GM18520 (cell line): ENCODE results near the gene FASTK.
"Not testable (repeated sequence)": the region's sequence is repeated elsewhere in the genome, so short reads cannot be mapped to it uniquely, and the experiment has no call there.

Experiments
- ATAC-seq: cut with Tn5 transposase; IDR thresholded peaks from one replicate; pipeline ENCODE4 v1.9.1; 2021; ENCODE audit not compliant: unreplicated experiment

Gene FASTK

GRCh38 chr7:151031011-151031410 is 49.6 kb downstream of the FASTK start:
- no peak for ATAC-seq

- no peak for ATAC-seq
Observed at GRCh38 chr7:151028948-151029501, 51.6 kb downstream of the FASTK start.

- peak; percentile 95 for ATAC-seq
Observed at GRCh38 chr7:151028131-151028947, 52.3 kb downstream of the FASTK start, which contains the start of gene ABCB8. TSS of gene ABCB8 (plus strand) at chr7:151028450. CDS start at chr7:151028516, 66 bp downstream.

GRCh38 chr7:151027728-151028130 is 52.9 kb downstream of the FASTK start:
- ATAC-seq, result not testable (repeated sequence)

GRCh38 chr7:151026771-151027727 is 53.6 kb downstream of the FASTK start:
- not testable (repeated sequence) for ATAC-seq
